Astrocyte (in vitro differentiated cells and primary cell): Measurements from ENCODE around the gene OVCH1.

Source experiments
- EZH2 ChIP-seq: IDR thresholded peaks from 2 replicates; pipeline ENCODE4 v1.6.1; 2012; ENCODE audit warnings: mild to moderate bottlenecking, low read length, inconsistent platforms; ENCODE audit not compliant: insufficient read depth
- TF ChIP-seq, protein P1 (sequence below): IDR thresholded peaks from 2 replicates; pipeline ENCODE4 v1.5.1; 2011; ENCODE audit warnings: low read depth, mild to moderate bottlenecking, inconsistent platforms, low read length, moderate library complexity; ENCODE audit not compliant: insufficient read depth

DNA sequence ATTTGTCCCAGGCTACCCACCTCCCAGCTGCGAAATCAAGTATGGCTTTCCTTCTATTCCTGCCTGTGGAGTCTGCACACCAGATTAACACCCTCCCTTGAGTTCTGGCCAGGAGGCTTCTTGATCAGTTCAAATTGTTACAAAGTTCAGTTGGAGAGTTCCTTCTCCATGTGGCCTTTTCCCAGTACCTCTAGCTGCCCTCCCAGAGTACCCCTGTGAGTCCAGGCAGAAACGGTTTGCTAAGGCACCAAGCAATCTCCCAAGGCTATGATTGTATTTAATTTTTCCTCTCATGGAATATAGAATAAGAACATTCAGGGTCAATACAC, 66.8 kb downstream of the OVCH1 start:
- TF ChIP-seq, protein P1, sequence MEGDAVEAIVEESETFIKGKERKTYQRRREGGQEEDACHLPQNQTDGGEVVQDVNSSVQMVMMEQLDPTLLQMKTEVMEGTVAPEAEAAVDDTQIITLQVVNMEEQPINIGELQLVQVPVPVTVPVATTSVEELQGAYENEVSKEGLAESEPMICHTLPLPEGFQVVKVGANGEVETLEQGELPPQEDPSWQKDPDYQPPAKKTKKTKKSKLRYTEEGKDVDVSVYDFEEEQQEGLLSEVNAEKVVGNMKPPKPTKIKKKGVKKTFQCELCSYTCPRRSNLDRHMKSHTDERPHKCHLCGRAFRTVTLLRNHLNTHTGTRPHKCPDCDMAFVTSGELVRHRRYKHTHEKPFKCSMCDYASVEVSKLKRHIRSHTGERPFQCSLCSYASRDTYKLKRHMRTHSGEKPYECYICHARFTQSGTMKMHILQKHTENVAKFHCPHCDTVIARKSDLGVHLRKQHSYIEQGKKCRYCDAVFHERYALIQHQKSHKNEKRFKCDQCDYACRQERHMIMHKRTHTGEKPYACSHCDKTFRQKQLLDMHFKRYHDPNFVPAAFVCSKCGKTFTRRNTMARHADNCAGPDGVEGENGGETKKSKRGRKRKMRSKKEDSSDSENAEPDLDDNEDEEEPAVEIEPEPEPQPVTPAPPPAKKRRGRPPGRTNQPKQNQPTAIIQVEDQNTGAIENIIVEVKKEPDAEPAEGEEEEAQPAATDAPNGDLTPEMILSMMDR = no peak
- TF ChIP-seq EZH2 = no peak
